Measurements from ENCODE around the gene NIN.
"Not testable (repeated sequence)": the region's sequence is repeated elsewhere in the genome, so short reads cannot be mapped to it uniquely, and the experiment has no call there.

Gene NIN

GRCh38 chr14:50815526-50815925 lies 15.4 kb downstream of the NIN start:
- DNase-seq = not testable (repeated sequence)

- not testable (repeated sequence) for DNase-seq
Measured at GRCh38 chr14:50815058-50815457, 15.9 kb downstream of the NIN start.

GRCh38 chr14:50814161-50814560 lies 16.8 kb downstream of the NIN start:
- DNase-seq = no peak

DNA sequence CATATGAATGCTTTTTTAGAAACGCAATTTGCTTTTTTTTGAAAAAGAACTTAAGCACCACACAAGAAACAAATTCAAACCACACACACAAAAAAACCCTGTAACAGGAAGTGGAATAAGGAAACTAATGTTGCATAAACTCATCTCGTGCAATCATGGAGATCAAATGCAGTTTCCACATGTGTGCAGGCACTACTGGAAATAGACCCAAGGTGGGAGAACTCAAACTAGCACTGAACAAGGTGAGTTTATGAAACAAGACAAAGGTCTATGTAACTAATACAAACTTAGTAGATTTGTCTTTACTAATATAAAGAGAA lies 17.5 kb downstream of the NIN start:
- DNase-seq = no peak

- no peak for DNase-seq
Measured at GRCh38 chr14:50812856-50813543, 18.0 kb downstream of the NIN start.

DNA sequence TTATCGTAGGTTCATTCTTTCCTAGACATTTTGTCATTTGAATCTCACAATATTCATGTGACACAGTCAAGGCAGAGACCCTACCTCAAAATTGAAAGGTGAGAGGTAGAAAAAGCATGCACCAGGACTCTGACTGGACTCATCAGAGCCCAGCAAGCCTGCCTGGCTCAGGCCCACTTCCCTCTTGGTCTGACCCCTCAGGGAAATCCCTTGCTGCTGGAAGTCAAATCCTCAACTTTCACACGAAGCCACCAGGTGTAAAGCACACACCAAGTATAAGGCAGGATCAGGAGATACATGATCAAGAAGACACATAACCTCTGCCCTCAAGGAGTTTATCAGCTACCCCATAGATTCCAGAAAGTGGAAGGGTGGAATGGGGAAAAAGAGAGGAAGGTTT lies 18.8 kb downstream of the NIN start:
- DNase-seq = no peak

GRCh38 chr14:50808053-50808452 lies 22.9 kb downstream of the NIN start:
- DNase-seq = no peak

DNA sequence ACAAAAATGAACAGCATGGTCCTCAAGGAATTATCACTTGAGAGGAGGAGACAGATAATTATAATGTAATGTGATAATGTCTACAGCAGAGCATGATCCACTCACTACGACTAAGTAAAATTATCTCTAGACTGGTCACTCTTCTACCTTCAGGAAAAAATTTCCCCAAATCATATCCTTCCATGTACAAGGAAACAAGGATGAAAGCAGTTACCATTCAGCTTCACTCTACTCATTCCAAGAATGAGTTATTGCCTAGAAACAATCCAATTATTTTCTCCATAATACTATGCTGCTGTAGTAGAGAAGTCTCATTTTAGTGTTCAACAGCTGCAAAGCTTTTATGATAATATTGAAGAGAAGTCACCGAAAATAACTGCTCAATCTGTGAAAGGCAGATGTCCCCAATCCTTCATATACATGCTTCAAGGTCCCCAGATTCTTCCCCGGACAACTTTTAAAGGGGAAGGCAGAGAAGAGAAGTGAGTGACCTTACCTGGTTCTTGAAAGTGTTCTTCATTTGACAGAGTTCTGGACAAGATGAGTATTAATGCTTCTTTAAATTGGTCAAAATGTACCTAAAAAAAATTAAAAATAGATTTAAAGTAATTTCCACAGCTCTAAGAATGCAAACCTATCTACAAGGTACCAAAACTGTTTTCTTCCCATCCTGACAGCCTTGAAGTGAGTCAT lies 24.6 kb downstream of the NIN start:
- DNase-seq = no peak

DNA sequence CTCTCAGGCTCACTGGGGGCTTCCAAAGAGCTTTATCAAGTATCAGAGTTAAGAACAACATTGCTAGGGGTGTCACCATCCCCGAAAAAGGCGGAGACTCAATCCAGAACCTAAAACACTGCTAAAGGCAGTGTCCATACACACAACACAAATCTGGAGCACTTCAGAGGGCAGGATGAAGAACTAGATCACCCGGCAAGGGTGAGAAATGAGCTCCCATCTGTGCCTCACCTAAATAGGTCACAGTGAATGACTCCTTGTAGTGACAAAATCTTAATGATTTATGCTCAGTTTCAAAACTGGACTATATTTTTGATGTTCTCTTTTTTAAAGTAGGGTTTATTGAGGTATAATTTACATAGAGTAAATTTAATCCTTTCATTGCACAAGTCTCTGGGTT lies 25.6 kb downstream of the NIN start:
- DNase-seq = no peak

- DNase-seq = no peak
Measured at GRCh38 chr14:50804181-50804721, 26.7 kb downstream of the NIN start.

DNA sequence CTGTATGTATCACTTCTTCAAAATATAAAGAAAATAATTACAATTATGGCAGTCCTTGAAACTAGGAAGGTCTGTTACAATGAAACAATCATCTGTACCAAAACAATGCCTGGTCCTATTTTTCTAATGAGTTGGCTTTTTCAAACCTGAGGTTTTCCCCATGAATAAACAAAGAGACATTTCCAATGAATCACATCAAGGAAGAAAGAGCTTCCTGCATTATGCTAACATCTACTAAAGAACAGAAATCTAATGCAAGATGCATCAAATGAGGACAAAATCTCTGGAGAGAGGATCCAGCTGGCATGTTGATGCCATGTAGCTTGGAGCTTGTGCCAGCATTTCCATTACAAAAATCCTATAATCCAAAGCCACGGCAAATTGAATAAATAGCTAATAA lies 29.3 kb downstream of the NIN start:
- DNase-seq = no peak

DNA sequence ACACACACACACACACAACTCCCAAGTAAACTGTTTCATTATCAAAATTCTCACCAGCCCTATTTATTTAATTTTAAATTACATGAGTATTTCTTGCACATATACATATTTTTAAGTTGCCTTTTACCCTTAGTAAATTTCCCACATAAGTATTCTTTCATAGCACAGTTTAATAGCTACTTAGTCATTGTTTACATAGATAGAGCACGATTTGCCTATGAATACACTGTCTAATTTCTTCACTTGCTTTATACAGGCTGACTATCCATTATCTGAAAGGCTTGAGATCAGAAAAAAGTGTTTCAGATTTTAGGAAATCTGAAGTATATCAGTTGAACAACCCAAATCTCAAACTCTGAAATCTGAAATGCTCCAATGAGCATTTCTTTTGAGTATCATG lies 30.9 kb downstream of the NIN start:
- no peak for DNase-seq

DNA sequence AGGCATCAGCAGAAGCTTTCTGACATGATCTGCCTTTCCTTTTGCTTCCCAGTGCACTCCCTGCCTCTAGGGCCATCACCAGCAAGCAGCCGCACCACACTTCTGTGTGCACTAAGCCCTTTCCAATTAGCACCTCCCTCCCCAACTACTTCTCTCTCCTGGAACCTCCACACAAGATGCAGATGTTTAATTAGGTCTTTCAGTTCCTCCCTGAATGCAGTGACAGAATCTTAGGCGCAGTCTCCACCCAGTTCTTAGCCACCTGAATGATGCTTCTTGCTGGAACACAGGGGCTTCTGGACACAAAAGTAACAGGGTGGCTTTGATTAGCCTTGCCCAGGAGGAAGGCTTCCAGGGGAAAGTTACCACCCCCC lies 32.9 kb downstream of the NIN start:
- no peak for DNase-seq

DNA sequence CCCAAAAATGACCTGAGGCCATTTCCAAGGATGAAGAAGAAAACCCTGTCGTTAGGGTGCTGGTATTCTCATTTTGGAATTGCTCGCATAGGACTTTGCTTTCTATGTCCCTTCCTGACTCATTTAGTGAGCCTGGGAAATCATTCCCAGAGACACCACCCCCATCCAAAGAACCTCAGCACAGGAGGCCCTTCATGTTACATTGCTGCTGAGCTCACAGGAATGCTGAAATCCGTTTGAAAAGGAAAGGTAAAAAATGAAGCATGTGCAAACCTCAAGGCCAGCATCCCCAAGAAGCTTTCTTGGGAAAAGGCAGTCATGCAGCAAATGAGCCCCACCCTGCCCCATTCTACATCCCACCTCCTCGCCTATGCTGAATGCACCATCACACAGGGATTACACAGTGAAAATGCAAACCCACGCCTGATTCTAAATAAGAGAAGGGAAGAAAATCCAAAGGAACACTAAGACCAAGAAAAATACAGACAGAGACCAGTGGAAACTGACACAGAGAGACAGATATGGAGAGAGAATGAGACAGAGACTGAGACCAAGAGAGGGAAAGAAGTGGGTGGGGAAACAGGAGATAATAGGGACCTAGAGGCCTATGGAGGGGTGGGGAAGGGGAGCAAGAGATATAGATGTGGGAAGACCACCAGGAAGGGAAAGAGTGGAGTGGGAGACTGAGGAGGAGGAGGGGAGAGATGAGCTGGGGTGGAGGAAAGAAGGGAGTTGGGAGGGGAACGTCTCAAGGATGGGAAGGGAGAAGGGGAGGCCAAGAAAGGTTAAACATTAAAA lies 33.5 kb downstream of the NIN start:
- DNase-seq = no peak

DNA sequence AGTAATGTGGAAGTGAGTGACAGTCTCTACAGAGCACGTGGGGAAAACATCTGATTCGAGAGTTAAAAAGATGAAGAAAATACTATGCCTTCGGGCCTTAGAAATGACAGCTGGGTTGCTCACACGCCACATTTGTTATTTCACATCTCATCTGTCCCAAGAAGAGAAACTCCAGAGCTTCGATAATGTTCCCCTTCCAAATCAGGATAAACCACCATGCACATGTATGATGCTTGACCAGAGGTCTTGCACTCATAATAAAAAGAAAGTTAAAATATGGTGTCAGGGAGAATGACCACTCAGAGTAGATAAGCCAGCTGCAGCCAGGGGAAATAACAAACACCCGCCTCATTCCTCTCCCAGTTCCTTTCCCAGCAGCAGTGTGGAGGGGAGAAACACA lies 34.6 kb downstream of the NIN start:
- no peak for DNase-seq

GRCh38 chr14:50795909-50796308 lies 35.1 kb downstream of the NIN start:
- DNase-seq = no peak

GRCh38 chr14:50795142-50795541 lies 35.8 kb downstream of the NIN start:
- peak; percentile 20 for DNase-seq

- DNase-seq = peak; percentile 31
Measured at GRCh38 chr14:50794068-50794645, 36.8 kb downstream of the NIN start.

GRCh38 chr14:50792634-50793068 lies 38.3 kb downstream of the NIN start:
- DNase-seq = no peak

- no peak for DNase-seq
Measured at GRCh38 chr14:50792051-50792477, 38.9 kb downstream of the NIN start.

- DNase-seq = no peak
Measured at GRCh38 chr14:50791201-50791600, 39.8 kb downstream of the NIN start.

- no peak for DNase-seq
Measured at GRCh38 chr14:50790589-50790988, 40.4 kb downstream of the NIN start.

GRCh38 chr14:50786751-50787464 lies 44.1 kb downstream of the NIN start:
- no peak for DNase-seq

Data from NCI-H2171 treated with DMSO at 0.1 percent for 48 hours (cell line).